Kidney (tissue), 14 donors: ENCODE results near the gene ABI3. TPM values are rescaled to one million over a fixed set of nuclear protein-coding genes. Genes with fewer than 3 reads are reported as not detected.
A peak's percentile ranks its signal among the peaks of the same experiment; 100 is the strongest.

Experiments used
- DNase-seq, 5 donors: peaks; one replicate each; pipeline ENCODE4 v3.0.0-alpha.2; 2013 to 2020
- FAIRE-seq: peaks from 2 replicates; lab custom pipeline; 2012; peaks lifted over from hg19 to GRCh38; lab: Jason Lieb, UNC
- H3K27ac ChIP-seq, 2 donors: one replicate each; pipeline ENCODE4 v1.7.0; 2013; ENCODE audit warnings: low read depth in 2 of 2, low read length in 2 of 2, inconsistent platforms in 1 of 2
- H3K27me3 ChIP-seq: one replicate; pipeline ENCODE4 v1.7.1; 2013; ENCODE audit warnings: low read length, inconsistent platforms; ENCODE audit not compliant: control insufficient read depth, insufficient read depth
- H3K36me3 ChIP-seq, 3 donors: one replicate each; pipeline versions ENCODE4 v1.7.0 to v1.7.1; 2013; ENCODE audit warnings: low read length in 3 of 3, control low read depth in 1 of 3, inconsistent platforms in 1 of 3; ENCODE audit not compliant: insufficient read depth in 3 of 3, control insufficient read depth in 2 of 3
- H3K4me1 ChIP-seq, 3 donors: one replicate each; pipeline versions ENCODE4 v1.7.0 to v1.7.1; 2013; ENCODE audit warnings: low read length in 3 of 3, inconsistent platforms in 1 of 3, low read depth in 1 of 3; ENCODE audit not compliant: control insufficient read depth in 2 of 3, insufficient read depth in 2 of 3
- H3K4me3 ChIP-seq, 3 donors: one replicate each; pipeline versions ENCODE4 v1.7.0 to v1.8.1; 2013; ENCODE audit warnings: low read length in 3 of 3, control low read depth in 1 of 3, inconsistent platforms in 1 of 3
- H3K9ac ChIP-seq, 3 donors: one replicate each; pipeline versions ENCODE4 v1.7.0 to v1.7.1; 2013; ENCODE audit warnings: low read length in 3 of 3, control low read depth in 1 of 3, inconsistent platforms in 1 of 3
- H3K9me3 ChIP-seq, 3 donors: one replicate each; pipeline versions ENCODE4 v1.7.0 to v1.7.1; 2013; ENCODE audit warnings: low read length in 3 of 3, control low read depth in 1 of 3, inconsistent platforms in 1 of 3; ENCODE audit not compliant: control insufficient read depth in 2 of 3, insufficient read depth in 1 of 3
- CTCF ChIP-seq: IDR thresholded peaks from 3 replicates; pipeline ENCODE4 v1.5.1; 2012; ENCODE audit warnings: mild to moderate bottlenecking, moderate library complexity, borderline replicate concordance; ENCODE audit not compliant: insufficient read depth; ENCODE audit errors: extremely low read depth
- intact Hi-C: fragments of 100-400 bp; cut with DNase I; formaldehyde crosslinking; loops from one replicate; pipeline ENCODE4 v1.11.1; 2022
- polyA plus RNA-seq: library from polyadenylated mRNA; stranded (reverse); fragments of 350-450 nt; fragmentation: Illumina TruSeq; extraction: RNeasy Lipid Tissue Mini Kit (QIAGEN cat#74804); gene quantifications from one replicate; pipeline ENCODE4 v1.2.3, GENCODE V29; 2014; ENCODE audit warnings: low read depth, low replicate concordance; ENCODE audit not compliant: insufficient read depth
- total RNA-seq: library from RNA; stranded (reverse); fragmentation: NEBNext Ultra II Directional; extraction: Animal tissue kit (Norgen Biotek cat#: 25700); gene quantifications from one replicate; pipeline ENCODE4 v1.2.1, GENCODE V29; 2021
- donor health status: control.
- donor health status: control.
- donor health status: control.
- donor health status: control.
- donor health status: control.
- donor health status: DM: yes; HTN: yes; CAD: no.
- donor health status: Normal renal cell carcinoma (clear cell type).

ABI3 gene
- total and polyA plus RNA-seq, 2 donors from 2014 or later: 17.1 to 18.3 TPM

GRCh38 chr17:49217651-49218413 is 7.3 kb downstream of the ABI3 start:
- Histone ChIP-seq H3K9ac (no peak overlapping the region), H3K27ac (no peak overlapping the region), H3K4me1 (peaks cover 0 to 10% (median 0%) of the 10 kb centered on the region in 3 donors), H3K27me3 (peaks cover 1% of the 10 kb centered on the region), H3K4me3 (no peak overlapping the region), H3K36me3 (no peaks in the 10 kb centered on the region), H3K9me3 (no peaks in the 10 kb centered on the region)
- TF ChIP-seq CTCF: no peak
- DNase-seq (peak in 1 of 5 donors; percentile 71), FAIRE-seq (no peak)
- intact Hi-C loops: no loop called here

- no peak for FAIRE-seq
- TF ChIP-seq CTCF: no peak
- Histone ChIP-seq H3K36me3 (no peaks in the 10 kb centered on the region), H3K27me3 (peaks cover 7% of the 10 kb centered on the region), H3K4me3 (no peak overlapping the region), H3K4me1 (peaks cover 0 to 12% (median 0%) of the 10 kb centered on the region in 3 donors), H3K9ac (no peak overlapping the region), H3K9me3 (no peaks in the 10 kb centered on the region), H3K27ac (peak overlapping the region in 1 of 2 donors; percentile 53)
- DNase-seq: peak in 3 of 5 donors; percentile 25 to 79 (median 57)
- intact Hi-C loops: no loop called here
Measured at GRCh38 chr17:49218941-49219913, 8.7 kb downstream of the ABI3 start.

GRCh38 chr17:49219987-49220386 is 9.5 kb downstream of the ABI3 start:
- H3K4me1 ChIP-seq: peaks cover 0 to 15% (median 0%) of the 10 kb centered on the region in 3 donors
- no peaks in the 10 kb centered on the region for H3K36me3 ChIP-seq
- no peak overlapping the region for H3K27ac ChIP-seq
- H3K9me3 ChIP-seq: no peaks in the 10 kb centered on the region
- FAIRE-seq (no peak), DNase-seq (peak in 1 of 5 donors; percentile 73)
- peaks cover 10% of the 10 kb centered on the region for H3K27me3 ChIP-seq
- TF ChIP-seq CTCF: no peak
- H3K9ac ChIP-seq: no peak overlapping the region
- no peak overlapping the region for H3K4me3 ChIP-seq
- intact Hi-C loops: no loop called here
